AG08395 (cell line): ENCODE measurements around the gene NAV1.
A peak's percentile ranks its signal among the peaks of the same experiment; 100 is the strongest.
"Not testable (repeated sequence)": the region's sequence is repeated elsewhere in the genome, so short reads cannot be mapped to it uniquely, and the experiment has no call there.

ENCODE experiments used
- DNase-seq: peaks from one replicate; pipeline ENCODE4 v3.0.0; 2012; ENCODE audit warnings: mixed read lengths, low spot score

Gene NAV1

DNA sequence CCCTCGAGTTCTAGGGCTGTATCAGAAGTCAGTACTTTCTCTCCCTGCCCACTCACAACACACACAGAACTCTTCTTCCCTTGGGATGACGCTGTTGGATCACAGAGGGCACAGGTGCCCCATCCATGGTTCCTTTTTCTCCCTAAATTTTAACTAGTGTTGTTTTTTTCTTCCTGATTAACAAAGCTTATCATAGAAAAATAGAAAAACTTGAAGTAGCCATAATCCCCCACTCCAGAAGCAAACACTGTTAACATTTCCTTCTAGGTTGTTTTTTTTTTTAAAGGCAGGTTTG lies 27.5 kb downstream of the NAV1 start:
- DNase-seq = no peak

DNA sequence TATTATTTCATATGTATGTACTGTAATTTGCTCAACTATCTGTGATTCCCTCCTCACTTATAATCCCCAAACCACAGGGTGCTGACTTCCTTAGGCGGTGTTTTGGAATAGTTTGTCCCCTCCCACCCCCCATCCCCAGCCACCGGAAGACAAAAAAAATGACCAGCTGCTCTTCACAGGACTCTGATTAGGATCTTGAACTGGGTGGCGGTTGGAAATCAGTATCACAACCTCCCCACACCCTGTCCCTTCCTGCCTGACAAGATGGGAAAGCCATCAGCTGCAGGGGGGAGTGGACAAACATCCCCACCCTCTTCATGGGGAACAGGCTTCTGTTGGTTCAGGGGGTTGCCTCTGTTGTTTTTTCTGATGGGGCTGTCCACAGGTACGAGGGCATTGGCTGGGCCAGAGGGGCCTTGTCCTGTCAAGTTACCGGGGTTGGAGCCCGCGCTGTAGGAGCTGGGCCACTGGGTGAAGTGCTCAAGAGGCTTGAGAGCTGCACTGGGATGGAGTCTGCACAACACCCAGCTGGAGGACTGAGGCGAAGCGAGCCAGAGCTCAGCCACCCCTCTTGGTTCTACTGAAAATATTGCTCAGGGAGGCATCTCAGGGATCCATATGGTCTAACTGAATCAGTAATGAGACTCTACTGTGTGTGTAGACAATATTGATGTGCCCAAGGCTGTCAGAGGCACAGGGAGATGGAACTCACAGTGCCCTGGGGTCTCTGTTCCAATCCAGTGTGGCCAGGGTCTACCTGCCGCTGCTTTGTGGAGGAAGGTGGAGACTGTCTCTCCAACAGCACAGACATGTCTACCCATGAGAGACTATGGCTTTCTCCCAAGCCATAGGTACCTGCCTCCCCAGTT lies 28.2 kb downstream of the NAV1 start:
- peak; percentile 0 for DNase-seq

DNA sequence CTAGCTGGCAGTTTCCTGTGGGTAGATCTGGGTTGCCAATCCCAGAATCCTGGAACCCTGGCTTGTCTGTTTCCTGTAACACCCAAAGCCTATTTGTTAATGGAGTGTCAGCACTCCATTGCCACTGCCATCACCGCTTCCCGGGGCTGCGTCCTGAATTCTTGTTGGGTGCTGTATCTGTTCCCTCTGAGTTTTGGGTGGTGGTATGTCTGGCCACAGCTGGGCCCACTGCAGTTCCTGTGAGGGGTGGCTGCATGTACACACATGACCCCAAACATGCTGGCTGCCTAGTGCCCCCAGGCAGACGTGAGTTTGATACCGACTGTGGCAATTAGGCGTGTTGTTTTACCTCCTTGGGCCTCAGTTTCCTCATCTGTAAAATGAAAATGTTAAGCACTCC lies 29.3 kb downstream of the NAV1 start:
- no peak for DNase-seq

GRCh38 chr1:201568859-201569294 lies 29.9 kb downstream of the NAV1 start:
- DNase-seq = no peak

DNA sequence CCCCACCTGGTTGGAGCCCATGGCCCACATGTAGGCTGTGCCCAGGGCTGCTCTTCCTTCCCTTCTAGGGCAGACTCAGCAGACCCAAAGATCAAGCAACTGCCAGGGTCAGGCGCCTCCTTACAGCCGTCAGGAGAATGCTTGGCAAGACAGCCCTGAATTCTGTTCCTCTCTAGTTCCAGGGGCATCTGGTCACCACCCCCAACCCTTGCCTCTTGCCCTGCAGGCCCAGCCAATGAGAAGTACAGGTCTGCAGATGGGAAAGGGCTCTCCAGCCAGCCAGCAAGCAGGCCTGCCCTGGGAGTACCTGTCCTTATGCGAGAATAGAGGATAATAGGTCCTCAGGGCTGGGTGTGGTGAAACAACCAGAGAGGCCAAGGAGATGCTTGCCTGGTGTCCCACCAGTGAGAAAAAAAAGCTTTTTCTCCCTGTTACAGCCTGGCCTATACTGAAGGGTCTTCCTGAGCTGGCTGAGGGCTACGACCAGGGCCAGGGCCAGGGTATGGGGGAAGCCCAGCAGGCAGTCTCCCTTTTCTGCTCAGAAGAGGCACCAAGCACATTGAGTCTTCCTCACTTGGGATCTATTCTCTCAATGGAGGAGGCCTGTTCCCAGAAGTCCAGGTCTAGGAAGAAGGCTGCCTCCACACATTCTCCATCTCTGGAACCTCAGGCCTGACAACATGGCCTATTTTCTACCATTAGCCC lies 31.4 kb downstream of the NAV1 start:
- no peak for DNase-seq

DNA sequence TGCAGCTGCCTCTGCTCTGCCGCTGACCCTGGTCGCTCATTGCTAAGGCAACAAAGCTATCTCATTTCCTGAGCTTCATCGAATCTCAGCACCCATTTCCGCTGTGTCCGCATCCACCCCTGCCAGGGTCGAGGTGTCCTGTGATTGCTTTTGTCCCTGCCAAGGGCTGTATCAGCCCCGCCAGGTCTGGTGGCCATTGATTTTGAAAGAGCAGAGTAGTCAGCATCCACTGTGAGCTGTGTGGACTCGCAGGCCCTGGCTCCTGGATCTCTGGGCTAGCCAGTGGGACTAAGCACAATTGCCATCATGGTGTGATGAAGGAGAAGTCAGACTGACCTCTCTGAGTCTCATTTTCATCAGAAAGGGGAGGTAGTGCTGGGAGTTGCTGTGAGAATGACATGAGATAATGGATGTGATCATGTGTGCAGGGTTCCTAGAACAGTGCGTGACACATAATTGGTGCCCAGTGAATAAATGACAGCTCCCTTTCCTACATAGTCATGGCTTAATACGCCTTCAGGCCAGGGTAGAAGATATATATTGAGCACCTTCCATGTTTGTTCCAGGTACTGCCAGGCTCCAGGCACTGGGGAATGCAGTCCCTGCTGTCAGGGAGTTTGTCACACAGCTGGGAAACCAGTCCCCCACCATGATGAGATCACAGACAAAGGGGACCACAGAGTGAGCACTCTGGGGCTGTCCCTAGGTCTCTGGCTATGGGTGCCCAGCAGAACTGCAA lies 32.1 kb downstream of the NAV1 start:
- no peak for DNase-seq

GRCh38 chr1:201573030-201573429 lies 34.1 kb downstream of the NAV1 start:
- no peak for DNase-seq

DNA sequence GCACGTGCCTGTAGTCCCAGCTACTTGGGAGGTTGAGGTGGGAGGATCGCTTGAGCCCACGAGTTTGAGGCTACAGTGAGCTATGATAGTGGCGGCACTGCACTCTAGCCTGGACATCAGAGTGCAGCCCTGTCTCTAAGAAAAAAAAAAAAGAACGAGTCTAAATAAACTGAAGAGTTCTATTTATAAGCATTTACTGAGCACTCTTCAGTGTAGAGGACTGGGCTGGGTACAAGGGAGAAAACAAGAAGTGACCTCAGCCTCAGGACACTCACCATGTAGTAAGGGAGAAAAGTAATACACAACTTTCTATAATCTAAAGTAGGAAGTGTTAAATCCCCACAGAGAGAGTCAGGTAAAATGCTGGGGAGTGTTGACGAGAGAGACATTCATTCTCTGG lies 35.0 kb downstream of the NAV1 start:
- DNase-seq = no peak

DNA sequence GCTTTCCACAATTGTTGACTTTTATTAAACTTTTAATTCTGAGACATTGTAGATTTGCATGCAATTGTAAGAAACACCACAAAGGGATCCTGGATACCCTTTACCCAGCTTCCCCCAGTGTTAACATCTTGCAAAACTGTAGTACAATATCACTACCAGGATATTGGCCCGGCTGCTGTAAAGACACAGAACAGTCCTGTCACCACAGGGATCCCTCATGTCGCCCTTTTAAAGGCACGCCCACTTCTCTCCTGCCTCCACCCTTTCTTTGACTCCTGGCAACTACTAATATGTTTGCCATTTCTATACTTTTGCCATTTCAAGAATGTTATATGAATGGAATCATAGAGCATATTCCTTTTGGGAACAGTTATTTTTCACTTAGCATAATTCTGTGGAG lies 37.0 kb downstream of the NAV1 start:
- DNase-seq = no peak

DNA sequence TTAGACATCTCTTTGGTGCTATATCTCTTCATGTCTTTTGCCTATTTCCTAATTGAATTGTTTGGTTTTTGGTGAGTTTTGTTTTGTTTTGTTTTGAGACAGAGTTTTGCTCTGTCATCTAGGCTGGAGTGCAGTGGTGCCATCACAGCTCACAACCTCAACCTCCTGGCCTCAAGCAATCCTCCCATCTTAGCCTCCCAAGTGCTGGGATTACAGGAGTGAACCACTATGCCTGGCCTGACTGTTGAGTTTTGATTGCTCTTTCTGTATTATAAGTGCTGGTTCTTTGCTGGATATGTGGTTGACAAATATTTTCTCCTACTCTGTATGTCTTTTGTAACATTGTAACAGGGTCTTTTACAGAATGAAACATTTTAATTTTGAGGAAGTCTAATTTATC lies 38.0 kb downstream of the NAV1 start:
- DNase-seq = no peak

DNA sequence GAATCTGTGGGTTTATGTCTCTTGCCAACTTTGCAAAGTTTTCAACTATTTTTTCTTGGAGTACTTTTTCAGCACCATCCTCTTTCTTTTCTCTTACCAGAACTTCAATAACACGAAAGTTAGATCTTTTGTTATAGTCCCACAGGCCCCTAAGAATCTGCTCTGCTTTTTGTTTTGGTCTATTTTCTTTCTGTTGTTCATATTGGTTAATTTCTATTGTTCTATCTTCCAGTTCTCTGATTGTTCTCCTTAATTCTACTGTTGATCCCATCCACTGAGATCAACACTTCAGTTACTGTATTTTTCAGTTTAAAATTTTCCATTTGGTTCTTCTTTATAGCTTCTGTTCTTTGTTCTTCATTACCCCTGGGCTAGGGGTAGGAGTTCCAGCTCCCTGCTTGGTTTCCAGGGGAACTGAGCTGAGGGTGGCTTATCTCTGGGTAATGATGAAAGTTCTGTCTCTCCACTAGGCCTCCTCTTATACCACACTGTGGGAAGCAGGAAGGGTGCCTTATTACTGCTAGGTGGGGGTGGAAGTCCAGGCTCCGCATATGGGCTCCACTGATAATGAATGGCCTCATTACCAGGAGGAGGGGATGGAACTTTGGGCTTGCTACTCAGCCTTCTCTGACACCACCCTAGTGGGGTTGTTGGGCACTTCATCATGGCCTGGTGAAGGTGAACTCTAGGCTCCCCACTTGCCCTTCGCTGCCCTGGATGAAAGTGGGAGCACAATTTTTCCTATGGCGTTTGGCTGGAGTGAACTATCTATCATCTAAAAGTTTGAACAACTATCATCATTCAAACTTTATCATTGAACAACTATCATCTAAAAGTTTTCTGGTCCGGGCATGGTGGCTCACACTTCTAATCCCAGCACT lies 39.3 kb downstream of the NAV1 start:
- no peak for DNase-seq

DNA sequence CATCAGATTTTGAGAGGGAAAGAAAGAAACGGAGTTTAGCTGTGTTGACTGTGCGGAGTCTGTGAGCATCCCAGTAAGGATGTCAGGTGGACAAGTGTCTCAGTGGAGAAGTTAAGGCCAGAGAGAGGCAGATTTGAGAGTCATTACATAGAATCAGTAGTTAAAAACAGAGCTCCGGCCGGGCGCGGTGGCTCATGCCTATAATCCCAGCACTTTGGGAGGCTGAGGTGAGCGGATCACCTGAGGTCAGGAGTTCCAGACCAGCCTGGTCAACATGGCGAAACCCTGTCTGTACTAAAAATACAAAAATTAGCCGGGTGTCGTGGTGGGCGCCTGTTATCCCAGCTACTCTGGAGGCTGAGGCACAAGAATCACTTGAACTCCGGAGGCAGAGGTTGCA lies 42.4 kb downstream of the NAV1 start:
- not testable (repeated sequence) for DNase-seq

DNA sequence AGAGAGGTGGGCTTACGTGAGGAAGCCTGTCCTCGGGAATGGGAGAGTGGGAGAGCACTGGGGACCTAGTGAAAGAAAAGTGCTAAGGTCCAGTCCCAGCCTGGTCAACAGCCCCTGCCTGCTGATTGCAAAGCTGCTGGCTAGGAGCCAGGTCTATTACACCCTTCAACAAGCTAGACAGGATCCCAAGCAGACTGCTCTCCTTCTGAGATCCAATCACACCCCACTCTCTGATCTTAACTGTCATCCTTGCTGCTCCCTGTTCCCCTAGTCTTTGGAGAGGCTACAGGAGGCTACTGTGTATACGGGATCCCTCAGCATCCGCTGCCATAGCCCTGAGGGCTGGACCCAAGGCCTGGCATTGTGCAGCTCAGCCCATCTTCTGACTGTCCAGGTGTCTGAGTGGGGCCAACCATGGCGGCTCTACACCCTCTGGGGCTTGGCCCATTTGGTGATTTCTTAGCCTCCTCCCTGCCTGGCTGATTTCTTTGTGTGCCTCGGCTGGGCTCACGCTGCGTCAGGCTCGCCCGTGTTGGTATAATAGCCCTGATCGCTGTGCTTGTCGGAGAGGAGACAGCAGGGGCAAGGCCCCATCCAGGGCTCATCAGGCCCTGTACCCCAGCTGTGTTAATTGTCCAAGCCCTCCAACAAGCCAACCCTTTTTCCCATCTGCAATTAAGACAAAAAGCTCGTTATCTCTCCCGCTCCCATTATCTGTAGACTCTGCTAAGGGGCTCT lies 43.9 kb downstream of the NAV1 start:
- peak; percentile 35 for DNase-seq

DNA sequence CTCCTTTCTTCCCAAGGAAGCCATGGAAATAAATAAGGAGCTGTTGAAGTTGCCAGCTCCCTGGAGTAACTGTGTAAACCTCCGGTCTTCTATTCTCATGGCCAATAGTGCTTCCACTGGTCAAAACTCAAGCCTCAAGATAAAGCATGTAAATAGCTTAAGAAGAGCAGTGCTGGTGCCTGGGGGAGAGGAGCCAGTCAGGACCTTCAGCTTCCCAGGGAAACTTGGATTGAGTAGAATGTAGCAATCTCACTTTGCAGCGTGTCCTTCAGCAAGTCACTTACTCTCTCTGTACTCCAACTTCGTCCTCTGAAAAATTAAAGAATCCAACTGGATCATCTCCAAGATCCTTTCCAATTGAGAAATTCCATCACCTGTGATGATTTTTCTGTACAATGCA lies 44.7 kb downstream of the NAV1 start:
- DNase-seq = no peak

DNA sequence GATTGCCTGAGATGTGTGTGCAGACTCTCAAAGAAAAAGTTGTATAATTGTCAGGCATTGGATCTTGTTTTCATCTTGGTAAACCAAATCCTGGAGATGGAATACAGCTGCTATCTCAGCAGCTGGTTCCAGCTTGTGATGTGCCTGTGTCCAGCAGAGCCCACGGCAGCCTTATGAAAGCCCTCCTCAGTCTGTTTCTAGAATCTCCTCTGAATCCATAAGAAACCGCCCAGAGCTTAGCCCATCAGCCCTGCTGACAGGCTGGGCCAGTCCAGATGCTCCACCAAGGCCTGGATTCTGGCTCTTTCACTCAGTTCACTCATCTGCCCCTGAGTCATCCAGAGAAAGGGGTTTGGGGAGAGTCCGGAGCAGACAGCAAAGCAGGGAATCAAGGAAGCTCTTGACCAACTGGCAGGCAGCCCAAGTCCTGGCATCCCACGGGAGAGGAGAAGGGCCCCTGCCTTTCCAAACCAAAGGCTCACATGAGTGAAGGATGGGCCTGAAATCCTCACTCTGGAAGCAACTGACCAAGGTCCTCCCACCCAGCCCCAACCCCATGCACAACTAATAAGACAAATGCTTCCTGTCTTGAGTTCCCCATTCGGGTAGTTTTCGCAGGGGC lies 45.7 kb downstream of the NAV1 start:
- peak; percentile 74 for DNase-seq

- no peak for DNase-seq
These were observed 46.2 kb downstream of the NAV1 start for GRCh38 chr1:201585093-201585483.

DNA sequence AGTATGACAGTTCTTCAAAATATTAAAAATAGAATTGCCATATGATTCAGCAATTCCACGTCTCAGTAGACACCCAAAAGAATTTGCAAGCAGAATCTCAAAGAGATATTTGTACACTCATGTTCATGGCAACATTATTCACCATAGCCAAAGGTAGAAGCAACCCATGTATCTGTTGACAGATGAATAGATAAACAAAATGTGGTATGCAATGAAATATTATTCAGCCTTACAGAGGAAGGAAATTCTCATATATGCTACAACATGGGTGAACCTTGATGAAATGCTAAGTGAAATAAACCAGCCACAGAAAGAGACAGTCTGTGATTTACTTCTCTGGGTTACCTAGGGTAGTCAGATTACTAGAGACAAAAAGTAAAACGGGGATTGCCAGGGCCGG lies 47.0 kb downstream of the NAV1 start:
- no peak for DNase-seq

DNA sequence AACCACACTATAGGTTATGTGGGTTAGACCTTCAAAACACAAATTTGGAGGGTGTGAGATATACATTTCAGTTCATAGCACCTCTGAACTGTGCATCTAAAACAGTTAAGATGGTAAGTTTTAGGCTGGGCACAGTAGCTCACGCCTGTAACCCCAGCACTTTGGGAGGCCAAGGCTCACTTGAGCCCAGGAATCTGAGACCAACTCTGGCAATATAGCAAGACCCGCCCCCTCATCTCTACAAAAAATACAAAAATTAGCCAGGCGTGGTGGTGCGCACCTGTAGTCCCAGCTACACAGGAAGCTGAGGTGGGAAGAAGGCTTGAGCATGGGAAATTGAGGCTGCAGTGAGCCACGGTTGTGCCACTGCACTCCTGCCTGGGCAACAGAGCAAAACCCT lies 47.9 kb downstream of the NAV1 start:
- no peak for DNase-seq

- DNase-seq = no peak
These were observed 48.8 kb downstream of the NAV1 start for GRCh38 chr1:201587729-201588128.
